ENCODE data around the gene THAP3. TPM values are rescaled to one million over a fixed set of nuclear protein-coding genes. Genes with fewer than 3 reads are reported as not detected.

THAP3 gene
- total and polyA plus RNA-seq, 2 of the 8 experiments (the other 6 are each of a cell fraction or from before 2014, with no cell fraction given), result 8.2 to 15.3 TPM

GRCh38 chr1:6619045-6619444 is 5.6 kb upstream of the THAP3 start (continued):
- TF ChIP-seq CTBP2 (IDR thresholded peaks at IDR 0.05; ENCODE audit: borderline replicate concordance, insufficient read depth, insufficient read length, low read length), result no peak
- no peak for TF ChIP-seq JUND (IDR thresholded peaks at IDR 0.05; ENCODE audit: low read length)
- TF ChIP-seq SRF (IDR thresholded peaks at IDR 0.05; ENCODE audit: low read depth, low read length), result no peak

All from H1 (cell line).